Activated naive CD8-positive, alpha-beta T cell treated with anti-CD3 and anti-CD28 coated beads for 36 hours (primary cell): ENCODE measurements around the gene MTRR. TPM values are rescaled to one million over a fixed set of nuclear protein-coding genes. Genes with fewer than 3 reads are reported as not detected.

Source experiments
- DNase-seq: peaks from one replicate; pipeline ENCODE4 v3.0.0; 2021
- H3K27ac Mint-ChIP-seq: one replicate; pipeline ENCODE4 v1.8.0; 2022; ENCODE audit warnings: mild to moderate bottlenecking, moderate library complexity, mixed read lengths
- H3K27me3 Mint-ChIP-seq: one replicate; pipeline ENCODE4 v1.8.0; 2022; ENCODE audit warnings: mild to moderate bottlenecking, mixed read lengths
- H3K36me3 Mint-ChIP-seq: one replicate; pipeline ENCODE4 v1.8.0; 2021; ENCODE audit warnings: mild to moderate bottlenecking, mixed read lengths
- H3K4me1 Mint-ChIP-seq: one replicate; pipeline ENCODE4 v1.8.0; 2021; ENCODE audit warnings: mixed read lengths
- H3K4me3 Mint-ChIP-seq: one replicate; pipeline ENCODE4 v1.8.0; 2022; ENCODE audit warnings: mild to moderate bottlenecking, moderate library complexity, mixed read lengths
- H3K9me3 Mint-ChIP-seq: one replicate; pipeline ENCODE4 v1.8.0; 2022; ENCODE audit warnings: mixed read lengths
- total RNA-seq, 2 experiments: library from RNA; stranded (reverse); gene quantifications; one replicate each; pipeline ENCODE4 v1.2.3, GENCODE V29; 2021

Gene MTRR
- total RNA-seq, 2 experiments from 2014 or later: 54.1 to 67.2 TPM

DNA sequence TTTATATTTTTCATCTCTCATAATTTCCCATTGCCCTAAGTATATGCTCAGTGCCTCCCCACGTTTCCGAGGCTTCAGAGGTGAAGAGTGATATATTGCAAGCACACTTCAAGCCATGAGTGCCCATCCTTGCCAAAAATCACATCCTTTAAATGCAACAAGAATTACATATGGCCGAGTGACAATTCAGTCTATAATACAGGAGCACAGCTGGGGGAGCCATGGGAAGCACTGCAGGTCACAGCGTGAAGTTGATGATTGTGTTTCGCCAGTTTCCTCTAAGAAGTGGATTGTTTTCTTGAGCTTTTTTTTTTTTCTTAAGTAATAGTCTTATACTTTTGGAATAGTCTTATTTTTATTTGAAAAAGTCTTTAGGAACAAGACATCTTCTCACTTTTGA, 61.1 kb downstream of the MTRR start:
- no peak overlapping the region for H3K27ac Mint-ChIP-seq
- no peaks in the 10 kb centered on the region for H3K4me1 Mint-ChIP-seq
- peaks cover 21% of the 10 kb centered on the region for H3K27me3 Mint-ChIP-seq
- H3K4me3 Mint-ChIP-seq: no peak overlapping the region
- H3K36me3 Mint-ChIP-seq: no peaks in the 10 kb centered on the region
- no peak for DNase-seq
- no peaks in the 10 kb centered on the region for H3K9me3 Mint-ChIP-seq

DNA sequence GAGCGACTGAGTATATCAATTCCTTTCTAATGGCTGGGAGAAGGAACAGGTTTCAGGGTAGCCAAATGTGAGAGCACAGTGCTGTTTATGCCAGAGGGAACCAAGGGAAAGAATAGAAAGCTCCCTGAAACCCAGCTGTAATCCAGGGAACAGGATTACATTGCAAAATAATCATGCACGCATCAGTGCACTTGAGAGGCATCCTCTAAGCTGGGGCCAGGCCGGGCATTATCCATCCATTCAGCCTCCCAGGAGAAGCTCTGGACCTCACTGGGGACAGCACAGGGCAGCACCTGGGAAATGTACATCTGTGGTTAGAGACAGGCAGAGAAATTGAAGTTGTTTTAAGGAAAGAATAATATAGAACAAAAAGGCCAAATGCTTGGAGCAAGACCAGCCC, 72.7 kb downstream of the MTRR start:
- Mint-ChIP-seq H3K9me3 (no peaks in the 10 kb centered on the region), H3K27me3 (peaks cover 11% of the 10 kb centered on the region), H3K27ac (no peak overlapping the region)

DNA sequence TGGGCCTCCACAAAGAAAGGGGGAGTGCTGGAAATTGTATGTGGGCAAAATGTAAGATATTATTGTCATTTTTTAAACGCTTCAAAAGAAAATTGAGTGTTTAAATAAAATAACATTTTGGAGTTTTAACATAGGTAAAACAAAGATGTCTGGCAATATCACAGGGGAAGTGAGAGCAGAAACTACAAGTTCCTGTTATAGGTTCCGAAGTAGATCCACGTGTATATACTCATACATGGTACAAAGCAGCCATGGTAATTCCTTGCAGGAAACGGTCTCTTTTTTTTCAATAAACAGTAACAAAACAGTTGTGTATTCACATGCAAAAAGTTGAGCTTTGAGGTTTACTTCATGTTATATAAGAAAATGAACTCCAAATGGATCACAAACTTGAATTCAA, 78.4 kb downstream of the MTRR start:
- DNase-seq: no peak
- Mint-ChIP-seq H3K27ac (no peak overlapping the region), H3K9me3 (no peaks in the 10 kb centered on the region), H3K36me3 (no peaks in the 10 kb centered on the region), H3K4me1 (no peaks in the 10 kb centered on the region), H3K4me3 (no peak overlapping the region), H3K27me3 (no peaks in the 10 kb centered on the region)

More for the DNA sequence above, 72.7 kb downstream of the MTRR start:
- DNase-seq: no peak
- H3K4me3 Mint-ChIP-seq: no peak overlapping the region
- no peaks in the 10 kb centered on the region for H3K4me1 Mint-ChIP-seq
- no peaks in the 10 kb centered on the region for H3K36me3 Mint-ChIP-seq

Other genes starting within 250 kb of the MTRR start
- not detected for gene CFAP90, start 18.0 kb upstream of the MTRR start, total RNA-seq
- gene FASTKD3, start 117 bp upstream of the MTRR start, total RNA-seq: 10 to 100 TPM; 23.3 to 23.6 TPM